NOMO-1 (cell line): ENCODE data around the gene FBXL2.

Experiments
- DNase-seq, 2 experiments: peaks; one replicate each; lab custom pipeline; 2025; ENCODE audit not compliant: unreplicated experiment in 2 of 2; lab: John Stamatoyannopoulos, UW

FBXL2 gene, protein sequence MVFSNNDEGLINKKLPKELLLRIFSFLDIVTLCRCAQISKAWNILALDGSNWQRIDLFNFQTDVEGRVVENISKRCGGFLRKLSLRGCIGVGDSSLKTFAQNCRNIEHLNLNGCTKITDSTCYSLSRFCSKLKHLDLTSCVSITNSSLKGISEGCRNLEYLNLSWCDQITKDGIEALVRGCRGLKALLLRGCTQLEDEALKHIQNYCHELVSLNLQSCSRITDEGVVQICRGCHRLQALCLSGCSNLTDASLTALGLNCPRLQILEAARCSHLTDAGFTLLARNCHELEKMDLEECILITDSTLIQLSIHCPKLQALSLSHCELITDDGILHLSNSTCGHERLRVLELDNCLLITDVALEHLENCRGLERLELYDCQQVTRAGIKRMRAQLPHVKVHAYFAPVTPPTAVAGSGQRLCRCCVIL

DNA sequence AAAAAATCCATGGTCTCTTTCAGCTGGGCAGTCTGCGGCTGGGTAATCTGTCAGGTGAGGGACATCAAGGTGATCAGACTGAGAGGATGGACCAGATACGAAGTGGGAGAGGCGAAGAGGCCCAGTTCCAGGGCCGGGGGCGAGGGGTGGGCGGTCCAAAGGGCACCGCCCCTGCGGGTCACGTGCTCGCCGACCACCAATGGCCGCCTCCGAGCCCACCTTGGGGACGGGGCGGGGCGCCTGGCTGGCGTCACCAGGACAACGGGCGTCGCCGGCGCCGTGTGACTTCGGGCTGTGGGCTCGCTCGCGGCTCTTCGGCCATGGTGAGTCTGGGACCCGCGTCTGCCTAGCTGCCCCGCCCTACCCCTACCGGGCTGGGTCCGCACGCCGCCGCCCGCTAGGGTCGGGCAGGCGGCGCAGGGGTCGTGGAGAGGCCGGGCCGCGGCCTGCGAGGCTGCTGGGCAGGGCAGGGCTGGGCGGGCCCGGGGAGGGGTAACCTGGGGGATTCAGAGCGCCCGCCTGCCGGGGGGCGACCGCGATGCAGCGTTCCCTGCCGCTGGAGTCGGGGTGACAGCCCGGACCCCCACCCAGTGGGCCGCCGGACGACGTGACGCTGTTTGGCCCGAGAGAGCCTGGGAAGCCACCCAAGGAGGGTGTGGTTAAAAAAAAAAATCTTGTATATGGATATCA is at the start of gene FBXL2:
Gene FBXL2 (plus strand): TSS at position 250 of the 690 bp plus-strand sequence. CDS start 71 bp downstream, at position 321.
- no peak for DNase-seq

DNA sequence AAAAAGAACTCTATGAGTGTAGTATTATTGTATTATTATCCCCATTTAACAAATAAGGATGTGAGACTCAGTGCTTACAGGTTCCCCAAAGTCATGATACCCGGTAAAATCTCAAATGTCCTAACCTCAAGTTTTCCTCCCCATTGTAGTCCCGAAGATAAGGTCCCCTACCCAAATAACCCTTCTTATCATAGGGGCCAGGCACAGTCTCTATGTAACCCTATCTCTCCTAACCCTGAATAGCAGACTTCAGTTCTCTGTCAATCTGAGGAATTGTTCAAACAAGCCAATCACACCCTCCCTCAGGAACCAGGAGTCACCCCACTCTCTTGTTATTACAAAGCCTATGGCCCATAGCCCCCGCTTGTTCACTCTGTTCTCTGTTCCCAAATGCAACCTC is 48.2 kb upstream of the FBXL2 start:
- DNase-seq: no peak

DNA sequence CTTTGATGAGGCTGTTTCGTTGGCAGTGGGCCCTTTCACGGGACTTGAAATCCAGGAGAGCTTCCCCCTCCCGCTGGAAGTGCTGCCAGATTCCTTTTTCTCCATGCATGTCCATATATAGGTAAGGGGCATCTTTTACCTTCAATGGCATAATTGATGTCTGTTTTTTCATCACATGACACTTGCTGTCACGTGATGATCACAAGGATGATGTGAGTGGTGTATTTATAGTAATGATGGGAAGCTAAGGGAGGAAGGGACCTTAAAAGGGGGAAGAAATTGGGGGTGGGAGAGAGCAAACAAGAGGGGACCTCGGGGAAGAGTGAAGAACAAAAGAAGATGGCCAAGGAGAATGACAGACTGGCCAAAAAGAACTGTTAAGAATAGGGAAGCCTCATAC is 47.3 kb upstream of the FBXL2 start:
- DNase-seq: no peak

DNA sequence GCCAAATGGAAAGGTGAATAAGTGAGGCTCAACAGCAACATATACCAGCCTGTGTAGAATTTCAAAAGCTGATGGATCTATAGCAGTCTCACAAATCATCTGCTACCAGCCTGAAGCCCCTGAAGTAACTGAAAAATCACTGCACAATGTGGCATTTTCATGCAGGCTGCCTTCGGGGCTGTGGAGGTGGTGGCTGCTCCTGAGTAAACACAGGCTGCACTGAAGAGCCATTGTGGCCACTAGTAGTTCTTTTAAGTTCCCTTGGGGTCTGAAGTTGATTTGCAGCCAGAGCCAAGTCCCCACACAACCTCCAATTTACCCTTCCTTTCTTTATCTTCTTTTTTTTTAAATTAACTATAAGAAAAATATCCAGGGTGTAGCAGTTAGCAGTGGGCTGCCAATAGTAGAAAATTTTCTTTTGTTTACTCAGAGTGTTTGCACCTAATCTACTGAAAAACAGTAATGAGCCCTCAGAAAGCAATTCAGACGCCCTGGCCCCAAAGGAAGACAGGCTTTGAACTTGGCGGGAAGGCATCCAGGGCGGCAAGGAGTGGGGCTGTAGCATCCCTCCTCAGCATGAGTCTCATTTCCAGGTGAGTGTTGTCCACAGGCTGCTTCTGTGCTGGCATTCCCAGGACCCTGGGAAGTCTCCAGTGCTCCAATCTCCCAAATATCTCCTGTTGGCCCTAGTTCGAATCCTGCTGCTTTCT is 45.3 kb upstream of the FBXL2 start:
- no peak for DNase-seq

DNA sequence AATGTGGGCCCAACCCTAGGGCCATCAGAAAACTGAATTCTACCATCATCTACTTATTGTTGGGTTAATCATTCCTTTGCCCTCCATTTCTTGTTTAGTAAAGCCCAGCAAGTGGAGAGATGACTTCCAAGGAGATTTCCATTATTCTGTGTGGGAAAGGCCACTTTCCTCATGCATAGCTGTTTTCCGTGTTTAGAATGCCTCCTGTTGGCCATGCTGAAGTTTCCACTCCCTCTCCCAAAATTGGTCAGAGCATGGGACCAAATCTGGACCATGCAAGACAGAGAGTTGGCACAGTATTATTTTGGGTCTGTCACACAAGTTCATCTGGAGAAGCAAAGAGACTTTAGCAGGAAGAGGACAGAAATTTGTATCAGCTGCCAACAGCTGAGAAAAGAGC is 43.4 kb upstream of the FBXL2 start:
- no peak for DNase-seq

DNA sequence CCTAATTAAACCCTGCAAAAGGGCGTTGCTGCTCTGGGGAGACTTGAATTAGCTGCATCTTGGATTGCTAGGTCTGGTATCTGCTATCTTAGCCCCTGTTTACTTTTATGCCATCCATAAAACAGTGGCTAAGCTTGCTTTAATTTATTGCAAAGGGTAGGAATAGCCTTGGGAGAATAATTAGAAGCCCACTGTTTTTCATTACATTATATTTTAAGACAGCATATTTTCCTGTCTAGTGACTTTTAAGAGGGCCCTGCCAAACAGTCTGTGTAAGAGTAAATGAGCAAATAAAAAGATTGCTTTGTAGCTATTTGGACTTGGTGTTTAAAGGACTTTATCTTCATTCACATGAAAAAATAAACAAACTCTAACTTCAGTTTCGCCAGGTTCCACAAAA is 41.2 kb upstream of the FBXL2 start:
- DNase-seq: no peak

DNA sequence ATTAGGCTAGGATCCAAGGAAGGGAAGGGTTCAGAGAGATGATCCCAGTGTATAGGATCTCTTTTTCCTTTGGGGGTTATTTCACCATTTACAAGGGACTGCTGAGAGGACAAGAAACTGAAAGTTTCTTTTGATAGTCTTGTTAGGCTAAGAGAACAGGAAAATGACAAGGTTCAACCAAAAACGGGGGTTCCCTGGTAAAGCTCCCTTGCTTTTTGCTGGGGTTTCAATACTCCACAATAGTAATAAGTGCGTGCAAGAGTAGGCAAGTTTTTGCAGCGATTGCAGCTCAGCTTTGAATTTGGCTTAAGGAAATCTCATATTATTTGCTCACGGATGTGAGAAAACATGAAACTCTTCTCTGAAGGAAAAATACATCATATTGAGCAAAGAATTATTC is 39.8 kb upstream of the FBXL2 start:
- DNase-seq: no peak

DNA sequence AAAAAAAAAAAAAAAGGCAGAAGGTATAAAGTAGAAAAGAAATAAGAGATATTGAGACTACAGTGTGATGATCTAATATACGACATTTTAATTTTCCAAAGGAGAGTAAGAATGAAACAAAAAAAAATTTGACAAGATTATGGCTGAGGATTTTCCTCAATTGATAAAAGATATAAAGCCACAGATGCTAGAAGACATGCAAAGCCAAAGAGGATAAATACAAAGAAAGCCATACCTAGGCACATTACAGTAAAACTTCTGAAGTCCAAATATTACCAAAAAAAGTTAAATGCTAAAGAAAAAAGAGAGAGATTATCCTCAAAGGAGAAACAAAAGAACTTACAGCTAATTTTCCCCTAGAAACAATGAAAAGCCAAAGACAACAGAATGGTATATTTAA is 38.3 kb upstream of the FBXL2 start:
- no peak for DNase-seq

DNA sequence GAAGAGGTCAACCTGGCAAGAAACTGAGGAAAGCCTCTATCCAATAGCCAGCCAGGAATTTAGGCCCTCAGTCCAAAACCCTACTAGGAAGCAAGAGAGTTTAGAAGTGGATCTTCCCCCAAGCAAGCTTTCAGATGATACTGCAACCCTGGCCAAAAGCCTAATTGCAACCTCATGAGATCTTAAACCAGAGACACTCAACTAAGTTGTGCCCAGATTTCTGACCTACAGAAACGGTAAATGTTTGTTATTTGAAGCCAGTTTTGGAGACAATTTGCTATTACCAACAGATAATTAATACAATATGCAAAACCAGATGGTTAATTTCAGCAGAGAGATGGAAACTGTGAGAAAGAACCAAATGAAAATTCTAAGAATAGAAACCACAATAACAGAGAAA is 37.0 kb upstream of the FBXL2 start:
- DNase-seq: no peak

DNA sequence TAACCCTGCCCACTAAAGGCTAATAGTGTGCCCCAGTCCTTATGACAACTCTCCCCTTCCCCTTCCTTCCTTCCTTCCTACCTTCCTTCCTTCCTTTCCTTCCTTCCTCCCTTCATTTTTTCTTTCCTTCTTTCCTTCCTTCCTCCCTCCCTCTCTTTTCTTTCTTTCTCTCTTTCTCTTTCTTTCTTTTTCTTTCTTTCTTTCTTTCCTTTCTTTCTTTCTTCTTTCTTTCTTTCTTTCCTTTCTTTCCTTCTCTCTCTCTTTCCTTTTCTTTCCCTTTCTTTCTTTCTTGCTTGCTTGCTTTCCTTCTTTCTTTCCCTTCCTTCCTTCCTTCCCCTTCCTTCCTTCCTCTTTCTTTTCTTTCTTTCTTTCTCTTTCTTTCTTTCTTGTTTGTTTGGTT is 30.5 kb upstream of the FBXL2 start:
- DNase-seq: no peak

DNA sequence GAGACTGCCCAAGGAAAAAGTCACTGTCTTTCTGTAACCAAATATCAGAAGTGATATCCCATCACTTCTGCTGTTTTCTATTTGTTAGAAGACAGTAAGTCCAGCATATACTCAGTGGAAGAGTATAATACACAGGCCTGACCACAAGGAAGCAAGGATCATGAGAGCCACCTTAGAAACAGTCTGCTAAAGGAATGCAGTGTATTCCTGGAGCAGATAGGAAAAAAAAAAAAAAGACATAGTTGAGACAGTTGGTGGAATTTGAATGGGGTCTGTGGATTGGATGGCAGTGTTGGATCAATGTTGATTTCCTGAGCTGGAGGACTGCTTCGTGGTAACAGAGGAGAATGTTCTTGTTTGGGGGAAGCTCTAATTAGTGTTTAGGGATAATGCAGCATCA is 26.5 kb upstream of the FBXL2 start:
- DNase-seq: no peak

DNA sequence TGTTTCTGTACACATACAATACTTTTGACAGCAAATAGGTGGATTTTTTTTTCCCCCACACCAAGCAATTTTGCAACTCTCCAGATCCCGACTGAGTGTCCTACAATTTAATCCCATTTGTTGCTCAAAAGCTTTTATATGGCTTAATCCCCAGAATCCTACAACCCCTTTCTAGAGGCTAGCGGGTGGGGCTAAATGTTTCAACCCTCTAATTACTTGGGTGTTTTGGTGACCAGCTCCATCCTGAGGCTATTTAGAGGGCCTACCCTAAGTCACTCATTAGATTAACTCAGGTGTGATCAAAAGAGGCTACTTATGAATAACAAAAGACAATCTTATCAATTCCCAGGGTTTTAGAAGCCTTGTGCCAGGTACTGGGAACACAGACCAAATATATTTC is 21.0 kb upstream of the FBXL2 start:
- no peak for DNase-seq

DNA sequence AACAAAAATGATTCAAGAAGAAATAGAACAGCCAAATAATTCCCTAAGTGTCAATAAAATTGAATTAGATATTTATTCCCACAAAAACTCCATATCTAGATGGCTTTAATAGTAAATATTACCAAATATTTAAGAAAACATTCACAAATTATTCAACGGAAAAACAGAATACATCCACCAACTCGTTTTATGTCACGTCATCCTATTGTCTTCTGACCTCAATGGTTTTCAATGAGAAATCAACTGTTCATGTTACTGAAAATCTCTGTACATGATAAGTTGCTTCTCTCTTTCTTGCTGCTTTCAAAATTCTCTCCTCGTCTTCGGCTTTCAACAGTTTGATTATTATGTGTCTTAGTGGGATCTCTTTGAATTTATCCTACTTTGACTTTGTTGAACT is 17.1 kb upstream of the FBXL2 start:
- DNase-seq: no peak

DNA sequence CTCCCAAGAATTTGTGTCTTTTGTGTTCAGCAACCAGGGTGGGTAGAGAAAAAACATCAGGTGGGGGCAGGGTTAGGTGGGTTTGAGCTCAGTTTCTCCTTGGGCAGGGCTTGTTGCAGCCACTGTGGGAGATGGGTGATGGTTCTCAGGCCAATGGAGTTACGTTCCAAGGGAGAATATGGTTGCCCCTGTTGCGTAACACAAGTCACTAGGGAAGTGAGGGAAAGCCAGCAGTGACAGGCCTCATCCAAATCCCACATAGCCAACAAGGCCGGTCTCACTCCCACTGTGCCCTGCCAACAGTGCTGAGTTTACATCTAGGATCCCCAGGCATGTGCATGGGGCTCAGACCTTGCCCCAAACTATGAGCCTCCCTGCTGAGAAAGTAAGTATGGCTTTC is 7.9 kb upstream of the FBXL2 start:
- DNase-seq: no peak

DNA sequence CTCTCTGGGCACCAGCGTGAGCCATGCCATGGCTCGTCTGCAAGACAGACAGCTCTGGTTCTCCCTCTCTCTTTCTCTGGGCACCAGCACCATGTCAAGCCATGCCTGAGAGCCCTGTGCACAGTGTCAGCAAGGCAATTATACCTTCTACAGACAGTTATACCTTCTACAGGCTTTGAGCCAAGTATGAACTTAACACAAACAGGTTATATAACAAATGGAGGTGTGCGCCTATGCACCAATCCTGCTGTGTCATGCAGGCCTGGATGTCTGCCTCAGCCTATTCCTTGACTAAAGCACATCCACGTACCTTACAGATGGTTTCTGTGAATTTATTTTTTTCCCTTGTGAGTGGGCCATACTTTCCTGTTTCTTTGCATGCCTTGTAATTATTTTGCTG is 5.9 kb upstream of the FBXL2 start:
- no peak for DNase-seq

DNA sequence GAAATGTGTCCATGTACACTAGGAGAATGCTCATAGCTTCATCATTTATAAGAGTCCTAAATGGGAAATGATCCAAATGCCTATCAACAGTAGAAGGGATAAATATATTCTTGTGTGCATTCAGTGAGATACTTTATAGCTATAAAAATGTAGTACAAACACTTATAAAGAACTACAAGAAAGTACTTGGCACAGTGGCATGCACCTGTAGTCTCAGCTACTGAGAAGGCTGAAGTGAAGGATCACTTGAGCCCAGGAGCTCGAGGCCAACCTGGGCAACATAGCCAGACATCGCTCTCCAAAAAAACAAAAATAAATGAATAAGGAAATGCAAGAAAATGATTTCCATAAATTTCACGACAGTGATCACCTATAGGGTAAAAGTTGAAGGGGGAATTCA is 3.6 kb upstream of the FBXL2 start:
- no peak for DNase-seq

DNA sequence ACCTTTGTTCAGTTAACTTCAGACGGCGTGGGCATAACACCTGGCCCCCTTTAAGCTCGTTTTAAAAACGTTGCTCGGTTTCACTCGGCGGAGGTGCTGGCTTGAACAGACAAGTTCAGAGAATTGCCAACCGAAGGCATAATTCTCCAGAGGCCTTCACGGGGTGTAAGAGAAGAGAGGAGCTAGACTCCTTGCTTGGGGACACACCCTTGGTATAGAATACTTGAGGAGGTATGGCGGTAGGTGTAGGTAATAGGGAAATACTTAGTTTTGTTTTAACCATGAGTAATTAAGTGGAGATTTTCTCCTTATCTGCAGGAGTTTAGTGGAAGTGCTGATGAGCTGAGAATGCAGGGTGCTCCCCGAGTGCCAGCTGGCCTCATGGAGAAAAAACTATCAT is 921 bp downstream of the FBXL2 start:
- DNase-seq: no peak

DNA sequence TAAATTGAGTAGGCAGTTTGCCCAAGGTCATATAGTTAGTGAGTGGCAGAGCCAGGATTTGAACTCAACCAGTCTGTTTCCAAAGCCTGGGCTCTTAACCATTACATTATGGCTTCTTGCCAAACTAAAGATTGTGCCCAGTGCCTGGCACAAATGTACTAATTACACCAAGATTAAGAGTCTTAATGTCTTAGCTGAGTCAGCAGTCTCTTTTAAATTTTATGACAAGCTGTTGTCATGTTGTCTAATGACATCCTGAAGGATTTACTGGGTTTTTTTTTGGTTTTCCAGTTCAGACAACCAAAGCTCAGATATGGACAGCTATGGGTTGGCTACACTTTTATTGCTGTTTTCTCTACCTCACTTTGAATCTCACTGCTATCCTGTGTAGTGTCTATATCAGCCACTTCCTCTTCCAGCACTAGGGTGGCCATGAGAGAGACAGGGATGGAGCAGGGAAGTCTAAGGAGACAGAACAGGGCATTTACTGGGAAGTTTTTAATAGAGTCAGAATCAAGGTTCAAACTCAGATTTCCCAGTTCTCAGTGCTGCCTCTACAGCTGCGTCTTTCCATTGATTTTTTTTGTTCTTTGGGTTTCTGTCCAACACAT is 10.5 kb downstream of the FBXL2 start:
- DNase-seq: no peak

DNA sequence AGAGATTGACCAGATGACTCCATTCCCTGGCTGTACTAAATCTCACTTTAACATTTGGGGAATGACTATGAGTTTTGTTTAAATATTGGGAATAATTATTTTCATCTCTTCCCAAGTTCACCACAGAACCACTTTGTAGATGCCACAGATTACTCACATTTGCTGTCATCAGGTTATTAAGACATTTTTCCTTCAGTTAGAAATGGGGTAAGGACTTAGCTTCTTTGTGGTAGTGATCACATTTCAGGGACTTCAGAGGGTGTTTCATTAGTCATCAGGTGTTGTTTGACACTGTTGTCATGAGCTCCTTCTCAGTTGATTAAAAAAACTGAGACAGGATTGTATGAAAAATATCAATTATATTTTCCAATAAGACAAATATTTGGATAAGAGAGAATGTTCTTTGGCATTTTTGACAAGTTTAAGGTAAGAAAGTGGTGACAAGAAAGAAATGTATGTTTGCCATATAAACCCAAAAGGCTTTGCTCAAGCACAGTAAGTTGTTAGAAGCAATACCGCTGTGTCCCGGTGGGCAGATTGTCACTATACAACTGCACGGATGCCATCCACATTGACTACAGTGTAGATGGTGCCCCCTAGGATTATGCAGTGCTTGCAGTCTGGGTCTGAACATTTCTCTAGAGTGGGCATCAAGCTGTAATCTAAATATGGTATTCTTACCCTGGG is 22.3 kb downstream of the FBXL2 start:
- DNase-seq: no peak

DNA sequence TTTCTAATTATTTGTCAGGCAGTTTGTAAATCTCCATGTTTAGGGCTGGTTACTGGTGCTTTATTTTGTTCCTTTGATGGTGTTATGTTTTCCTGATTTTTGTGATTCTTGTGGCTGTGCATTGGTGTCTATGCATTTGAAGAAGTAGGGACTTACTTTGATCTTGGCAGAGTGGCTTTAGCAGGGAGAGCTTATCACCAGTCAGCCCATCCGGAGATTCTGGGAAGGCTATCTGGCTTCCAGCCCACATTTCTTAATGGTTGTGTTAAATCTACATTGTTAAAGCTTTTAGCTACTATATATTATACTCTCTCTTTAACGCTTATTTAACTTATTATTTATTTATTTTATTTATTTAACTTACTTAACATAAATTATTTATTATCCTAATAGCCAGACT is 35.1 kb downstream of the FBXL2 start:
- no peak for DNase-seq

DNA sequence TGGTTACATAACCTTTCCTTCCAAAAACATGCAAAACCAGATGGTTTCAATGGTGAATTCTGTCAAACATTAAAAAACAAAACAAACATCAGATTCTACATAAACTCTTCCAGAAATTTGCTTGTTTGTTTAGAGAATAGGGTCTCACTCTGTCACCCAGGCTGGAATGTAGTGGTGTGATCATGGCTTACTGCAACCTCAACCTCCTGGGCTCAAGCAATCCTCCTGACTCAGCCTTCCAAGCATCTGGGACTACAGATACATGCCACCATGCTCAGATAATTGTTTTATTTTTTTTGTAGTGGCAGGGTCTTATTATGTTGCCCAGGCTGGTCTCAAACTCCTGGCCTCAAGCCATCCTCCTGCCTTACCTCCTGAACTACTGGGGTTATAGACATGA is 36.1 kb downstream of the FBXL2 start:
- DNase-seq: no peak
